Measurements from ENCODE around the gene DDAH1.
A peak's percentile ranks its signal among the peaks of the same experiment; 100 is the strongest.

DDAH1 gene

DNA sequence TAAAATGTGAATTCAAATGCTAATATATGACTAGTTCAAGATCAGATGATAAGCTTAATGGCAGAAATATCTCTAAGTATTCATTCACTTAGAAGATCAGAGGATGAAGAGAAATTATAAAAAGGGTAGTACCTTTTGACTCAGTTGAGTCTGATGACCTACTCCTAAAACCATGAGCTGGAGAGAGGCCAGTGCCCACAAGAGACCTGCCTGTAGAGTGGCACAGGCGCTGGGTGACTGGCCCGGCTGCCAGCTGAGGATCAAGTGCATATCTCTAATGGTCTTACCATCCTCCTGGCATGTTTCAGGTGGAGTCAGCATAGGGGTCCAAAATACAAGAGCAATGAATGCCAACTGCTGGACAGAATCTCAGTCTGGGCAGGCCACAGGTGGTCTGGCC lies 14.1 kb downstream of the DDAH1 start:
- no peak overlapping the region for H3K9ac ChIP-seq (ENCODE audit: low read length)
- no peak overlapping the region for H3K27ac ChIP-seq (ENCODE audit: low read depth, low read length)
- no peaks in the 10 kb centered on the region for H3K36me3 ChIP-seq (ENCODE audit: control insufficient read depth, insufficient read depth, low read length)
- no peak overlapping the region for H3K4me3 ChIP-seq (ENCODE audit: low read length)
- H3K4me1 ChIP-seq (ENCODE audit: control insufficient read depth, insufficient read depth, low read length): peaks cover 7% of the 10 kb centered on the region
- H3K27me3 ChIP-seq (ENCODE audit: control insufficient read depth, insufficient read depth, low read length): no peaks in the 10 kb centered on the region

DNA sequence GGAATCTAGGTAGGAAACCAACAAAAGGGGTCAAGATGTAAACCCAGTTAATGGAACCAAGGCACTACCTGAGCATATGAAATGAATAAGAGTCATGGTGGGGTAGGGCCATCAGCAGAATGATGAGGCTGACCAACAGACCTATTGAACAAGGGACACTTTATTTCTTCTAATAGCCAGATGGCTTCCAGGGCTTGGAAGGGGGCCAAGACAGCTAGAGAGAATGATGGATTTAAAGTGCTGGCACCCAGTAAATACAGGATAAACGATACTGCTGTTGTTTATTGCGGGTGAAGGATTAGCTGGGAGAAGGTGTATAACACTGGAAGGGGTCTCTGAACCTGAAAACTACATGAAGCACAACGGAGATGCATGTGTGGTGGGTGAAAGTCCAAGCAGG lies 15.6 kb downstream of the DDAH1 start:
- Histone ChIP-seq H3K27ac (ENCODE audit: low read depth, low read length) (no peak overlapping the region), H3K4me1 (ENCODE audit: control insufficient read depth, insufficient read depth, low read length) (peaks cover 4% of the 10 kb centered on the region), H3K4me3 (ENCODE audit: low read length) (no peak overlapping the region), H3K27me3 (ENCODE audit: control insufficient read depth, insufficient read depth, low read length) (no peaks in the 10 kb centered on the region), H3K36me3 (ENCODE audit: control insufficient read depth, insufficient read depth, low read length) (no peaks in the 10 kb centered on the region), H3K9ac (ENCODE audit: low read length) (no peak overlapping the region)

DNA sequence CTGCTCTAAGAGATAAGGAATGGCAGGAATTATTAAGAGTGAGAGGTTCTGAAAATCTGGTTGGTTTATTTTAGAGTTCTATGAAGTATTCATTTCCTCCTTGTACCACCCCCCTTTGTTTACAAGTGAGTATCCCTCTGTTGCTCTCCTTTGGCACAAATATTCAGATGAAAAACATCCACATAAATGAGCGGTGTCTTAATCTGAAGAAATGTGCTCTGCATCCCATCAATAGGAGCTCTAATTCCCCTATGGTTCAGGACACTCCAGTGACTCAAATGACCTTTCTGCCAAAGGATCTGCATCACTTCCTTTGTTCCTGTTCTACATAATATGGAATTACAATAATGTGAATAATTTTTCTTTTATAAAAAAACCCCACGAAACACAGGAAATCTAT lies 16.6 kb downstream of the DDAH1 start:
- peaks cover 2% of the 10 kb centered on the region for H3K4me1 ChIP-seq (ENCODE audit: control insufficient read depth, insufficient read depth, low read length)
- H3K36me3 ChIP-seq (ENCODE audit: control insufficient read depth, insufficient read depth, low read length): no peaks in the 10 kb centered on the region
- no peak overlapping the region for H3K27ac ChIP-seq (ENCODE audit: low read depth, low read length)
- H3K4me3 ChIP-seq (ENCODE audit: low read length): no peak overlapping the region
- no peak overlapping the region for H3K9ac ChIP-seq (ENCODE audit: low read length)
- H3K27me3 ChIP-seq (ENCODE audit: control insufficient read depth, insufficient read depth, low read length): no peaks in the 10 kb centered on the region

DNA sequence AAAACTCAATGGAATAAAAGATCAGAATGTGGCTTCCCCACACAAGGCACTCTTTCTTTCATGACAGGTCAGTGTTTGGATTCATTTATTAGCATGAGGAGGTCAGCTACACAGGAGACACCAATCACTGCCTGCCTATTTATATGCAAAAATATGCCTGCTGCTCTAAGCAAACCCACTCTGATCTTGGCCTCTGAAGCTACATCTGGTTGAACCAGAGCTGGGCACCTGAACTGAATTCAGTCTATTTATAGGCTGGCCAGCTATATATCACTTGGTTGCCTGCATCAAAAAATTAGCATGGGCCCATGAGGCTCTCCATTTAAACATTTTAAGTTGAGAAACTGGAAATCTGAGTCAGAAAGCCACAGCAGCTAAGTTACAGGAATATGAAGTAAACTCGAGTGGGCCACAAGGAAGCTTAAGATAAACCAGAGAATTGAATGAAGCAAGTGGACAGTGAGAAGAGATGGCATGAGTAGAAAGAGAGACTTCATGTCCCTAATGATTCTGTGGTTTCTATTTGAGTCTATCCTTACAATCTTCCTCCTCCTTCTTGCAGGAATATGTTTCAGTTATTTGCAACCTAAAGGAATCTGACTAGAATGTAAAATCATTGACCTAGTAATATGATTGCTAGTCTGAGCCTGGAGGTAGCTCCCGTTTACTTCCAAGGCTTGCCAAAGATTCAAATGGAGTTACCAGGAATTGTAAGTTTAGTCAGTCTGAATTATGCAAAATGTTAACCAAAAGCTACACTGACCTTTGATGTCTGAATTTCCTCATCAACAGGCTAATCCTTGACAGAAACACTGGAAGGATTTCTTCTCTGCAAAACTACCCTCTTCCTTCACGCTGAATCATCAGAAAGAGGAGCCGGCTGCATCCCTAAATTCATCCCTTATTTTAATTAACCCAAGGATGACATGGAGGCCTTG lies 17.7 kb downstream of the DDAH1 start:
- no peaks in the 10 kb centered on the region for H3K36me3 ChIP-seq (ENCODE audit: control insufficient read depth, insufficient read depth, low read length)
- H3K4me1 ChIP-seq (ENCODE audit: control insufficient read depth, insufficient read depth, low read length): no peaks in the 10 kb centered on the region
- H3K27ac ChIP-seq (ENCODE audit: low read depth, low read length): no peak overlapping the region
- H3K9ac ChIP-seq (ENCODE audit: low read length): no peak overlapping the region
- no peak overlapping the region for H3K4me3 ChIP-seq (ENCODE audit: low read length)
- no peaks in the 10 kb centered on the region for H3K27me3 ChIP-seq (ENCODE audit: control insufficient read depth, insufficient read depth, low read length)

DNA sequence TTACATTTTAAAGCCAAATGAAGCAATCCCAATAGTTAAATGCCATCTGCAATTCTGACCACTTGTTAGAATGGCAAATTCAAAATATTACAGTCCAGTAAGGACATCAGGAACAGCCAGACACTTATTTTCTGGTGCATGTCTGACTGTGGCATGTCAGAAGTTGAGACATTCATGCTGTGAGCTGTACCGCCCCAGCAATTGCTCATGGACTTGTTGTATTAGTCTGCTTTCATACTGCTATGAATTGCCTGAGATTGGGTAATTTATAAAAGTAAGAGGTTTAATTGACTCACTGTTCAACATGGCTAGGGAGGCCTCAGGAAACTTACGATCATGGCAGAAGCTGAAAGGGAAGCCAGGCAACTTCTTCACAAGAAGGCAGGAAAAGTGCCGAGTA lies 19.1 kb downstream of the DDAH1 start:
- Histone ChIP-seq H3K27ac (ENCODE audit: low read depth, low read length) (no peak overlapping the region), H3K9ac (ENCODE audit: low read length) (no peak overlapping the region), H3K27me3 (ENCODE audit: control insufficient read depth, insufficient read depth, low read length) (no peaks in the 10 kb centered on the region), H3K4me3 (ENCODE audit: low read length) (no peak overlapping the region), H3K36me3 (ENCODE audit: control insufficient read depth, insufficient read depth, low read length) (no peaks in the 10 kb centered on the region), H3K4me1 (ENCODE audit: control insufficient read depth, insufficient read depth, low read length) (peaks cover 2% of the 10 kb centered on the region)

DNA sequence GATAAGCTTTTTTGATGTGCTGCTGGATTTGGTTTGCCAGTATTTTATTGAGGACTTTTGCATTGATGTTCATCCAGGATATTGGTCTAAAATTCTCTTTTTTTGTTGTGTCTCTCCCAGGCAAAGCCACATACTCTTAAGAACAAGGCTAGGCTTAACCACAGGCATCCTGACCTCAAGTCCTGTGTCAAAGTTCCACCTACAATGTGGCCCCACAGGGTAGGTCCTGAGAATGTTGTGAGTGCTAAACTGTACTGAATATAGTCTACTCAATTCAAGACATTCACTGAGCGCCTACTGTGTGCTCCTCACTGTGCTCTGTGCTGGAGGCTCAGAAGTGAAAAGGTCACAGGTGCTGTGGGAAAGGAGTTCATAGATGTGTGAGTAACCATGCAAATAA lies 20.6 kb downstream of the DDAH1 start:
- Histone ChIP-seq H3K4me1 (ENCODE audit: control insufficient read depth, insufficient read depth, low read length) (peaks cover 5% of the 10 kb centered on the region), H3K9ac (ENCODE audit: low read length) (no peak overlapping the region)

DNA sequence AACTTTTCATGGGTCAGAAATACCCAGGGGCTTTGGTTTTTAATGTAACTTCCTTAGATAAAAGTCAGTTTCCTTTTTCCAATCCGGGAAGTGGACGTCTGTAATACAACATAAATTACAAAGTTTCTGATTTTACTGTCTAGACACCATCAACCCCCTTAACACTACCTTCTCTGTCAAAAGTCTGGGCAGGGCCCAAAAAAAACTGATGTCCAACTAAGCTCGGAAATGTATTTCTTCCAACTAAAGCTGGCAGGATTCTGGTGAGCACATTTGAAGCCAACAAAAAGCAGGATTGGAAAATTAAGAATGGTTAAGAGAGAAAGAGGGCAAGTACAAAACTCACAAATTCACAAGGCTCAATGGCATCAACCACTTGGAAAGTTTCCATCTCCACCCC lies 24.3 kb downstream of the DDAH1 start:
- Histone ChIP-seq H3K4me1 (ENCODE audit: control insufficient read depth, insufficient read depth, low read length) (peaks cover 5% of the 10 kb centered on the region), H3K36me3 (ENCODE audit: control insufficient read depth, insufficient read depth, low read length) (no peaks in the 10 kb centered on the region), H3K27ac (ENCODE audit: low read depth, low read length) (no peak overlapping the region), H3K27me3 (ENCODE audit: control insufficient read depth, insufficient read depth, low read length) (no peaks in the 10 kb centered on the region), H3K9ac (ENCODE audit: low read length) (no peak overlapping the region), H3K4me3 (ENCODE audit: low read length) (no peak overlapping the region)

More for the DNA sequence above, 20.6 kb downstream of the DDAH1 start:
- Histone ChIP-seq H3K27ac (ENCODE audit: low read depth, low read length) (no peak overlapping the region), H3K36me3 (ENCODE audit: control insufficient read depth, insufficient read depth, low read length) (no peaks in the 10 kb centered on the region), H3K27me3 (ENCODE audit: control insufficient read depth, insufficient read depth, low read length) (no peaks in the 10 kb centered on the region), H3K4me3 (ENCODE audit: low read length) (no peak overlapping the region)

DNA sequence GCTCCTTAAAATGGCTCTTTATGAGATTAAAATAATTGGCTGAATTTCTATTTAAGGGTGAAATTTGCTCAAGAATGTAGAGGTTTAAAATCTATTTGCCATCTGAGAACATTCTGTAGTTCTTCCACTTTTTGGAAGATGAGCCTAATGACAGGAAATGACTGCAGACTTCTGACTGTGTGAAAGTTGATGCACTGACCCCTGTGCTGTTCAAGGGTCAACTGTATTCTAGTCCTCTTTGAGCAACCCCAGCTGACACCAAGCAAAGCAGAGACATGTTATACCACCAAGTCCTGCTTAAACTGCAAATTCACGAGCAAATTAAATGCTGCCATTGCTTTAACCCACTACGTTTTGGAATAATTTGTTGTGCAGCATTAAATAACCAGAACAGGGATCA lies 26.6 kb downstream of the DDAH1 start:
- H3K27me3 ChIP-seq (ENCODE audit: control insufficient read depth, insufficient read depth, low read length): no peaks in the 10 kb centered on the region
- no peaks in the 10 kb centered on the region for H3K36me3 ChIP-seq (ENCODE audit: control insufficient read depth, insufficient read depth, low read length)
- H3K4me1 ChIP-seq (ENCODE audit: control insufficient read depth, insufficient read depth, low read length): peaks cover 5% of the 10 kb centered on the region
- no peak overlapping the region for H3K4me3 ChIP-seq (ENCODE audit: low read length)
- H3K27ac ChIP-seq (ENCODE audit: low read depth, low read length): no peak overlapping the region
- H3K9ac ChIP-seq (ENCODE audit: low read length): no peak overlapping the region

DNA sequence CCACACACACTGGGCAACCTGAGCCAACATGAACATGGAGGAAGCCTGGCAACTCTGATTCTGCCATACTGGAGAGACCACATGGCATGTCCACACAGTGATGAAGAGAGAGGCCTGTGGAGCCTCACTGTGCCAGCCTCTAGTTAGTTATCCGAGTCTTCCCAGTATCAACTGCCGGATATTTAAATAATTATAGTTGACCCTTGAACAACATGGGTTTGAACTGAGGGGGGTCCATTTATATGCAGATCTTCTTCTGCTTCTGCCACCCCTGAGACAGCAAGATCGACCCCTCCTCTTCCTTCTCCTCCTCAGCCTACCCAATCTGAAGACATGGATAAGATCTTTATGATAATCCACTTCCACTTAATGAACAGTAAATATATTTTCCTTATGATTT lies 27.8 kb downstream of the DDAH1 start:
- Histone ChIP-seq H3K4me1 (ENCODE audit: control insufficient read depth, insufficient read depth, low read length) (peaks cover 5% of the 10 kb centered on the region), H3K36me3 (ENCODE audit: control insufficient read depth, insufficient read depth, low read length) (no peaks in the 10 kb centered on the region), H3K9ac (ENCODE audit: low read length) (no peak overlapping the region), H3K27ac (ENCODE audit: low read depth, low read length) (no peak overlapping the region), H3K4me3 (ENCODE audit: low read length) (no peak overlapping the region), H3K27me3 (ENCODE audit: control insufficient read depth, insufficient read depth, low read length) (no peaks in the 10 kb centered on the region)

DNA sequence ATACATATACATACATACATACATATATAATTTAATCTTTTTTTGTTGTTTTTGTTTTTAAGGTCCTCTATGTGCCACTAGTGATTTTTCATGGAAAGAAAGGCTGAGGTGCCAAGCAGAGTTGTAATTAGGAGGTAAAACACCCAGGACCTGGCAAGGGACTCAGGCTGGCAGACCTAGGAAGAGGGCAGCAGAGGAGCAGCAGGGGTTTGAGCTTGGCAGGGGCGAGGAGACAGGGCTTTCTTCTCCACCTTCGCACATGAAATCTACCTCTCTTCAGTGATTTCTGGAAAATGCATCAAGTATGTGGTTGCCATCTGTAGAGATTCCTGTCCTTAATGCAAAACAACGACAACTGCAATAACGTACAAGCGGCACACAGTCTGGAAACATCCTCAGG lies 31.9 kb downstream of the DDAH1 start:
- Histone ChIP-seq H3K27me3 (ENCODE audit: control insufficient read depth, insufficient read depth, low read length) (no peaks in the 10 kb centered on the region), H3K4me3 (ENCODE audit: low read length) (no peak overlapping the region), H3K9ac (ENCODE audit: low read length) (no peak overlapping the region), H3K27ac (ENCODE audit: low read depth, low read length) (no peak overlapping the region), H3K4me1 (ENCODE audit: control insufficient read depth, insufficient read depth, low read length) (no peaks in the 10 kb centered on the region), H3K36me3 (ENCODE audit: control insufficient read depth, insufficient read depth, low read length) (no peaks in the 10 kb centered on the region)

DNA sequence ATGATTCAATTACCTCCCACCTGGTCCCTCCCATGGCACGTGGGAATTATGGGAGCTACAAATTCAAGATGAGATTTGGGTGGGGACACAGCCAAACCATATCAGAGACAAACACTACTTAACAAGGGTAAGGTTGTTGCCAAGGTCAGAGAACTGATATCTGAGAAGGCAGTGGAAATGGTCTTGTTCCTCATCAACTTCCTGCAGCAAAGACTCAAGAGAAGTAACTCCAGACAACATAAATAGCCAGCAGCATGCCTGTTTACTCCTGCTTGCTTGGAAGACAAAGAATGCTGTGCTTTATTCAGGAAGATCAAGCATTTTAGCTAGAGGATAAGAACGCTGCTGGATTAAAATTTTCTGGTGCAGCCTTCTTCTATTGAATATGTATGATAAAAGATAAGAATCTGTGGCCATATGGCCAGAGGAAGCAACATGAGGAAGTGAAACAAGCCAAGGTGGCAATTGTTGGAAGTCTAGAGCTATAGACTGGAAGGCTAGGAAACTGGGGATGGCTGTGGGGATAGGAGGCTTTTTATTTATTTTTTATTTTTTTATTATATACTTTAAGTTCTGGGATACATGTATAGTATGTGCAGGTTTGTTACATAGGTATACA lies 36.4 kb downstream of the DDAH1 start:
- Histone ChIP-seq H3K4me3 (ENCODE audit: low read length) (no peak overlapping the region), H3K4me1 (ENCODE audit: control insufficient read depth, insufficient read depth, low read length) (peaks cover 7% of the 10 kb centered on the region), H3K27me3 (ENCODE audit: control insufficient read depth, insufficient read depth, low read length) (no peaks in the 10 kb centered on the region), H3K9ac (ENCODE audit: low read length) (no peak overlapping the region), H3K36me3 (ENCODE audit: control insufficient read depth, insufficient read depth, low read length) (no peaks in the 10 kb centered on the region), H3K27ac (ENCODE audit: low read depth, low read length) (no peak overlapping the region)

DNA sequence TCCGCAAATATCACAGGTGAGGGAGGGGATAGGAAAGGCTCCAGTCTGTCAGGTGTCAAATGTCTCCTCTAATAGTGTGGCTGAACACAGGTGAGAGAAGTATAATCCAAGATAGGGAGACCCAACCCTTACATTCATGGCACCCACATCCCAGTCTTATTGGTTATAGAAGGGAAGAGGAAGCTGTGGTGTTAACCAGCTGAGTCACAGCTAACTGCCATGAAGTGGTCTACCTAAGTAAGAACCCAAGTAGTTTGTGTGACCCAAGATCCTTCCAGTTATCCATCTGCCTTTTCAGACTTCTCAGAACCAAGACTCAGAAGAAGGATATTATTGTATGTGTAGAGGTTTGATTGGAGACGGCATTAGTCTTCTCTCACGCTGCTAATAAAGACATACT lies 37.1 kb downstream of the DDAH1 start:
- Histone ChIP-seq H3K9ac (ENCODE audit: low read length) (no peak overlapping the region), H3K27me3 (ENCODE audit: control insufficient read depth, insufficient read depth, low read length) (no peaks in the 10 kb centered on the region), H3K27ac (ENCODE audit: low read depth, low read length) (peak overlapping the region; percentile 30), H3K36me3 (ENCODE audit: control insufficient read depth, insufficient read depth, low read length) (no peaks in the 10 kb centered on the region), H3K4me1 (ENCODE audit: control insufficient read depth, insufficient read depth, low read length) (peaks cover 7% of the 10 kb centered on the region), H3K4me3 (ENCODE audit: low read length) (no peak overlapping the region)

DNA sequence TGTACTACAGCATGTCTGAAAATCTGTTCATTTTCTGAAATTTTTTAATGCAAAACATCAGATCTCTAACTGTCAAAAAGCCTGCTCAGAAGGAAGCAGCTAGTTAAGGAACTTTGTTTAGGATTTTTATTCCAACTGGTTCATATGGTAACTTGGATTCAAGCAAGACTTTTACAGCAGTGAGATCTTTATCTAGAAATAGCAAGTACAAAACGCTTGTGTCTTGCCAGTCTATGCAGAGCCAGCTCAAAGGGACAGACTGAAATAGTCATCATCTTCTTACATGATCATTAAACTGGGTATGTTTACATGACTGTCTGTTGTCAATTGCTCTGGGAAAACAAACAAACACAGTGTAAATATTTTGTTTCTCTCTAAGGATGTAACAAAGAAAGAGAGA lies 37.6 kb downstream of the DDAH1 start:
- no peak overlapping the region for H3K9ac ChIP-seq (ENCODE audit: low read length)
- no peaks in the 10 kb centered on the region for H3K27me3 ChIP-seq (ENCODE audit: control insufficient read depth, insufficient read depth, low read length)
- peaks cover 7% of the 10 kb centered on the region for H3K4me1 ChIP-seq (ENCODE audit: control insufficient read depth, insufficient read depth, low read length)
- H3K36me3 ChIP-seq (ENCODE audit: control insufficient read depth, insufficient read depth, low read length): no peaks in the 10 kb centered on the region
- no peak overlapping the region for H3K4me3 ChIP-seq (ENCODE audit: low read length)
- H3K27ac ChIP-seq (ENCODE audit: low read depth, low read length): no peak overlapping the region

All from rectal smooth muscle tissue (tissue), 1 donor.